H1 (cell line): Measurements from ENCODE around the gene DENND4C. TPM values are rescaled to one million over a fixed set of nuclear protein-coding genes. Genes with fewer than 3 reads are reported as not detected.

ENCODE experiments used
- CHD1 ChIP-seq: IDR thresholded peaks from 2 replicates; pipeline ENCODE4 v1.6.1; 2012; ENCODE audit warnings: low read depth, low read length, improper control_type of control experiment
- CHD2 ChIP-seq: IDR thresholded peaks from 2 replicates; pipeline ENCODE4 v1.6.1; 2012; ENCODE audit warnings: low read length, improper control_type of control experiment
- CHD7 ChIP-seq: fragments of 300-600 bp; sonication (generic); IDR thresholded peaks from 2 replicates; pipeline ENCODE4 v1.7.1; 2012; ENCODE audit warnings: low read length, moderate library complexity, mild to moderate bottlenecking, inconsistent platforms; ENCODE audit not compliant: insufficient replicate concordance
- EGR1 ChIP-seq: IDR thresholded peaks from 2 replicates; pipeline ENCODE4 v1.6.1; 2011; ENCODE audit warnings: low read depth, low read length, borderline replicate concordance
- EZH2 ChIP-seq: fragments of 200-600 bp; sonication (generic); IDR thresholded peaks from 2 replicates; pipeline ENCODE4 v1.7.1; 2012; ENCODE audit warnings: low read depth, mild to moderate bottlenecking, moderate library complexity, low read length, inconsistent platforms; ENCODE audit not compliant: severe bottlenecking
- JUND ChIP-seq: IDR thresholded peaks from 2 replicates; pipeline ENCODE4 v1.6.1; 2011; ENCODE audit warnings: mild to moderate bottlenecking, improper control_type of control experiment, low read length
- MAFK ChIP-seq: IDR thresholded peaks from 2 replicates; pipeline ENCODE4 v1.6.1; 2012; ENCODE audit warnings: low read depth, mild to moderate bottlenecking, improper control_type of control experiment, low read length
- POLR2A ChIP-seq, 2 experiments: IDR thresholded peaks; 1 replicate in 1 of 2; 2 replicates in 1 of 2; pipeline ENCODE4 v1.6.1; 2011; ENCODE audit warnings: low read depth in 2 of 2, low read length in 2 of 2, mild to moderate bottlenecking in 2 of 2; ENCODE audit errors: control extremely low read depth in 1 of 2
- RFX5 ChIP-seq: IDR thresholded peaks from 2 replicates; pipeline ENCODE4 v1.6.1; 2011; ENCODE audit warnings: low read depth, low read length, improper control_type of control experiment, borderline replicate concordance
- SIX5 ChIP-seq: IDR thresholded peaks from 2 replicates; pipeline ENCODE4 v1.6.1; 2011; ENCODE audit warnings: mild to moderate bottlenecking, low read depth, low read length
- SP4 ChIP-seq: IDR thresholded peaks from 2 replicates; pipeline ENCODE4 v1.6.1; 2012; ENCODE audit warnings: low read length, inconsistent platforms
- TAF7 ChIP-seq: optimal IDR thresholded peaks from 2 replicates; pipeline ENCODE3; 2011; ENCODE audit warnings: low read depth, mild to moderate bottlenecking, inconsistent platforms, low read length, moderate library complexity, borderline replicate concordance
- polyA plus RNA-seq, 7 experiments: library from polyadenylated mRNA; depleted of rRNA in 3 of 7; stranded (reverse) in 5 of 7; unstranded in 2 of 7; fragments of >200 nt in 5 of 7; fragments of 200-250 nt in 2 of 7; gene quantifications; 1 replicate in 5 of 7; 2 replicates in 1 of 7; 4 replicates in 1 of 7; pipeline versions ENCODE4 v1.2.1 to v1.2.3, GENCODE V29; 2011 to 2013; ENCODE audit warnings: missing spikeins in 2 of 7, mixed read lengths in 2 of 7
- total RNA-seq: library from RNA; stranded (reverse); fragmentation: NEBNext Ultra II Directional; extraction: Animal tissue kit (Norgen Biotek cat#: 25700); gene quantifications from 2 replicates; pipeline ENCODE4 v1.2.1, GENCODE V29; 2021

DENND4C gene
- total and polyA plus RNA-seq, 2 of the 8 experiments (the other 6 are each of a cell fraction or from before 2014, with no cell fraction given) = 6.9 to 18.9 TPM

- TF ChIP-seq EGR1 (no peak; the same call in 1 of the 2 replicates), SIX5 (no peak), TAF7 (peak; percentile 73), CHD1 (no peak), SP4 (peak; percentile 82; the same call in 1 of the 2 replicates), POLR2A (IDR thresholded peaks at IDR 0.05; ENCODE audit: control extremely low read depth in 1 of 2, low read depth in 2 of 2, low read length in 2 of 2) (peak; percentile 72 to 85), EZH2 (no peak), CHD2 (no peak), JUND (no peak; the same call in 1 of the 2 replicates), MAFK (no peak), CHD7 (no peak), RFX5 (no peak)
Measured at GRCh38 chr9:19408693-19409400, 178.4 kb downstream of the DENND4C start, which contains the start of gene ACER2 (continued).
